GM12872 (cell line): ENCODE data around the gene KIRREL3.

ENCODE experiments used
- CTCF ChIP-seq: IDR thresholded peaks from 3 replicates; pipeline ENCODE4 v1.5.1; 2011; ENCODE audit warnings: low read depth, mild to moderate bottlenecking, low read length, moderate library complexity; ENCODE audit not compliant: insufficient read depth

The KIRREL3 gene

GRCh38 chr11:126405374-126405773 lies 595.2 kb downstream of the KIRREL3 start:
- no peak for TF ChIP-seq CTCF

GRCh38 chr11:126404367-126404766 lies 596.2 kb downstream of the KIRREL3 start:
- no peak for TF ChIP-seq CTCF

GRCh38 chr11:126403658-126404057 lies 596.9 kb downstream of the KIRREL3 start:
- no peak for TF ChIP-seq CTCF

GRCh38 chr11:126403022-126403581 lies 597.5 kb downstream of the KIRREL3 start:
- TF ChIP-seq CTCF, result no peak

- TF ChIP-seq CTCF, result no peak
Observed at GRCh38 chr11:126400479-126400878, 600.1 kb downstream of the KIRREL3 start.

GRCh38 chr11:126400019-126400418 lies 600.6 kb downstream of the KIRREL3 start:
- no peak for TF ChIP-seq CTCF

- TF ChIP-seq CTCF, result no peak
Observed at GRCh38 chr11:126398721-126399120, 601.8 kb downstream of the KIRREL3 start.

- no peak for TF ChIP-seq CTCF
Observed at GRCh38 chr11:126398296-126398695, 602.3 kb downstream of the KIRREL3 start.
